ENCODE measurements around the gene ZKSCAN5. TPM values are rescaled to one million over a fixed set of nuclear protein-coding genes. Genes with fewer than 3 reads are reported as not detected.
"Not testable (repeated sequence)": the region's sequence is repeated elsewhere in the genome, so short reads cannot be mapped to it uniquely, and the experiment has no call there.

The ZKSCAN5 gene
- total RNA-seq, 1 donor from 2014 or later, result 15.3 TPM

DNA sequence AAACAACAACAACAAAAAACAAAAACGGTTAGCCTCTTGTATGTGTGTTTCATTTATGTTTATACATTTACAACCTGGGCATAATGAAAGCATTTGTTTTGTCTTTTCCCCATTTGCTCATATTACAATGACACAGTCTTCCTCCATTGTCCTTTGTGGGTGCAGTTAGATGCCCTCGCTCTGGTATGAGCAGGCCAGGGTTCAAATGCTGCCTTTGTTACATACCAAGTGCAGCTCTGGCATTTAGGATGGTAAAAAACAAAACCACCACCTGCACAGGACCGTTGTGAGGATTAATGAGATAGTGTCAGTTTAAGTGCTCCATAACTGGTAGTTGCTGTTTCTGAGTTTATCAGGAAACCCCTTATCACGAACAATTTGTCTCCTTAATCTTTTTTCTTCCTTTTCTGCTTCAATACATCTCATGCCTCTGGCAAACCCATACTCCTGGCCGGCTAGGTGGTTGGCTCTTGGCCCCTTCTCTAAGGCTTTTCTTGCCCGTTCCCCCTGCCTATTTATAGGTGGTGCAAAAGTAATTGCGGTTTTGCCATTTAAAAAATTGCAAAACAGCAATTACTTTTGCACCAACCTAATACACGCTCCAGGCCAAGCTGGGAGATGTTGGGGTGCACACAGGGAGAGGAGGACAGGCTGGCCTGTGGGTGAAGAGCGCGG, 75.0 kb downstream of the ZKSCAN5 start:
- peaks cover 6% of the 10 kb centered on the region for H3K27me3 Mint-ChIP-seq (ENCODE audit: low read depth, unreplicated experiment)
- no peaks in the 10 kb centered on the region for H3K9me3 Mint-ChIP-seq (ENCODE audit: unreplicated experiment)
- no peak overlapping the region for H3K27ac Mint-ChIP-seq (ENCODE audit: unreplicated experiment)
- Histone ChIP-seq H2AFZ (ENCODE audit: low read depth, low read length) (peak overlapping the region; percentile 90), H3K36me3 (ENCODE audit: insufficient read depth, low read length) (peaks cover 6% of the 10 kb centered on the region), H4K20me1 (ENCODE audit: insufficient read depth, low read length) (peaks cover 3% of the 10 kb centered on the region), H3K27me3 (ENCODE audit: insufficient read depth, low read length) (no peaks in the 10 kb centered on the region), H3K4me1 (ENCODE audit: insufficient read depth, low read length) (peaks cover 7% of the 10 kb centered on the region), H3K4me3 (ENCODE audit: insufficient read depth, low read depth, low read length) (peak overlapping the region; percentile 68), H3K9ac (ENCODE audit: low read length) (peak overlapping the region; percentile 68), H3K4me2 (ENCODE audit: low read length) (peak overlapping the region; percentile 92), H3K27ac (ENCODE audit: low read depth, low read length) (no peak overlapping the region), H3K9me3 (ENCODE audit: insufficient read depth, low read depth, low read length) (no peaks in the 10 kb centered on the region), H3K79me2 (ENCODE audit: insufficient read depth, low read length) (no peaks in the 10 kb centered on the region)
- TF ChIP-seq, protein P1, sequence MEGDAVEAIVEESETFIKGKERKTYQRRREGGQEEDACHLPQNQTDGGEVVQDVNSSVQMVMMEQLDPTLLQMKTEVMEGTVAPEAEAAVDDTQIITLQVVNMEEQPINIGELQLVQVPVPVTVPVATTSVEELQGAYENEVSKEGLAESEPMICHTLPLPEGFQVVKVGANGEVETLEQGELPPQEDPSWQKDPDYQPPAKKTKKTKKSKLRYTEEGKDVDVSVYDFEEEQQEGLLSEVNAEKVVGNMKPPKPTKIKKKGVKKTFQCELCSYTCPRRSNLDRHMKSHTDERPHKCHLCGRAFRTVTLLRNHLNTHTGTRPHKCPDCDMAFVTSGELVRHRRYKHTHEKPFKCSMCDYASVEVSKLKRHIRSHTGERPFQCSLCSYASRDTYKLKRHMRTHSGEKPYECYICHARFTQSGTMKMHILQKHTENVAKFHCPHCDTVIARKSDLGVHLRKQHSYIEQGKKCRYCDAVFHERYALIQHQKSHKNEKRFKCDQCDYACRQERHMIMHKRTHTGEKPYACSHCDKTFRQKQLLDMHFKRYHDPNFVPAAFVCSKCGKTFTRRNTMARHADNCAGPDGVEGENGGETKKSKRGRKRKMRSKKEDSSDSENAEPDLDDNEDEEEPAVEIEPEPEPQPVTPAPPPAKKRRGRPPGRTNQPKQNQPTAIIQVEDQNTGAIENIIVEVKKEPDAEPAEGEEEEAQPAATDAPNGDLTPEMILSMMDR (IDR thresholded peaks at IDR 0.05; ENCODE audit: insufficient read depth, low read depth, low read length), result no peak
- TF ChIP-seq EZH2 (IDR thresholded peaks at IDR 0.05; ENCODE audit: insufficient read depth, low read length), result no peak
- no peaks in the 10 kb centered on the region for H3K36me3 Mint-ChIP-seq (ENCODE audit: low read depth, unreplicated experiment)
- FAIRE-seq (no peak), DNase-seq (ENCODE audit: low read depth) (no peak)
- H3K4me3 Mint-ChIP-seq (ENCODE audit: unreplicated experiment), result peak overlapping the region; percentile 67
- peaks cover 5% of the 10 kb centered on the region for H3K4me1 Mint-ChIP-seq (ENCODE audit: low read depth, unreplicated experiment)

DNA sequence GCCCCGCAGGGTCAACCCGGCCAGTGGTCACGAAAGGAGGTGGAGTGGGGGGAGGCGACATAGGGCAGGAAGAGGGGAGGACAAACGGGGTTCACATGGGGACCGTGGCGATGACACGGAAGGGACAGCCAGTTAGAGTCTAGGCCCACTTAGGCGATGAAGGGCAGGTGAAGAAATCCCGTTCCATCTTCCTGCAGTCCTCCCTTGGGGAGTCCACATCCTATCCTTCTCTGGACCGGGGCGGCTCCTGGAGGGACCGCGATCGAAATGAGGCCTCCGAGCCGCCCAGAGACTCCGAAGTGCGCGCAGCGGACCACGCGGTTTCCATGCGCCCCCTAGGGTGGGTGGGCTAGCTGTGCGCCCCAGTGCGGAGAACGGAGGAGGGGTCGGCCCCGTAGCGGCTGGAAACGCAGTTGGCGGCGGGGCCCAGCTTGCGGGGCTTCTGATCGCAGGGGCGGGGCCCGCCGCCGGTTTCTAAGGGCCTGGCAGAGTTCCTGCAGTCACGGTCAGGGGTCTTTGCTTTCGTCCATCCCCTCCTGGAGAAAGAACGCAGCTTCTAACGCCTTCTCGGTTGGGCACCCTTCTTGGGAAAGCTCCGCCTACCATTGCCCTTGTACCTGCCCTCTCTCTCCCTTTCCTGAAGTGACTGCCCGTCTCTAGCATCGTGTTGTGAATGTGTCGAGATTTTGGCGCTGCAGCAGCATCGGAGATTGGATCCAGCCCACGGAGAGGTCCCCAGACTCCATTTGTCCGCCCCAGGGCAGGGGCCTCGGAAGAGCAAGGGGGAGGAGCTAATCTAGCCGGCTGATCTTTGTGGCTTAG, 75.7 kb downstream of the ZKSCAN5 start:
- Histone ChIP-seq H2AFZ (ENCODE audit: low read depth, low read length) (peak overlapping the region; percentile 90), H3K4me3 (ENCODE audit: insufficient read depth, low read depth, low read length) (peak overlapping the region; percentile 68), H3K27me3 (ENCODE audit: insufficient read depth, low read length) (no peaks in the 10 kb centered on the region), H3K9ac (ENCODE audit: low read length) (peak overlapping the region; percentile 68), H4K20me1 (ENCODE audit: insufficient read depth, low read length) (peaks cover 3% of the 10 kb centered on the region), H3K27ac (ENCODE audit: low read depth, low read length) (no peak overlapping the region), H3K4me1 (ENCODE audit: insufficient read depth, low read length) (peaks cover 7% of the 10 kb centered on the region), H3K4me2 (ENCODE audit: low read length) (peak overlapping the region; percentile 92), H3K9me3 (ENCODE audit: insufficient read depth, low read depth, low read length) (no peaks in the 10 kb centered on the region), H3K79me2 (ENCODE audit: insufficient read depth, low read length) (no peaks in the 10 kb centered on the region), H3K36me3 (ENCODE audit: insufficient read depth, low read length) (no peaks in the 10 kb centered on the region)
- Mint-ChIP-seq H3K9me3 (ENCODE audit: unreplicated experiment) (no peaks in the 10 kb centered on the region), H3K4me1 (ENCODE audit: low read depth, unreplicated experiment) (peaks cover 5% of the 10 kb centered on the region), H3K36me3 (ENCODE audit: low read depth, unreplicated experiment) (no peaks in the 10 kb centered on the region), H3K27me3 (ENCODE audit: low read depth, unreplicated experiment) (peaks cover 10% of the 10 kb centered on the region), H3K27ac (ENCODE audit: unreplicated experiment) (peak overlapping the region; percentile 62), H3K4me3 (ENCODE audit: unreplicated experiment) (peak overlapping the region; percentile 89)
- TF ChIP-seq EZH2 (IDR thresholded peaks at IDR 0.05; ENCODE audit: insufficient read depth, low read length), result no peak
- TF ChIP-seq, protein P1 (IDR thresholded peaks at IDR 0.05; ENCODE audit: insufficient read depth, low read depth, low read length), result peak; percentile 24
- FAIRE-seq (no peak), DNase-seq (ENCODE audit: low read depth) (peak; percentile 25)

GRCh38 chr7:99580778-99581332, 76.4 kb downstream of the ZKSCAN5 start:
- H3K4me3 Mint-ChIP-seq (ENCODE audit: unreplicated experiment), result peak overlapping the region; percentile 89
- not testable (repeated sequence) for DNase-seq (ENCODE audit: low read depth); H3K27me3 ChIP-seq (ENCODE audit: insufficient read depth, low read length); H3K9me3 Mint-ChIP-seq (ENCODE audit: unreplicated experiment); H3K36me3 ChIP-seq (ENCODE audit: insufficient read depth, low read length); H3K36me3 Mint-ChIP-seq (ENCODE audit: low read depth, unreplicated experiment); H3K79me2 ChIP-seq (ENCODE audit: insufficient read depth, low read length); H3K4me1 Mint-ChIP-seq (ENCODE audit: low read depth, unreplicated experiment); H3K9me3 ChIP-seq (ENCODE audit: insufficient read depth, low read depth, low read length); H3K27ac ChIP-seq (ENCODE audit: low read depth, low read length); H4K20me1 ChIP-seq (ENCODE audit: insufficient read depth, low read length); FAIRE-seq; H3K4me1 ChIP-seq (ENCODE audit: insufficient read depth, low read length)
- Histone ChIP-seq H3K4me3 (ENCODE audit: insufficient read depth, low read depth, low read length) (peak overlapping the region; percentile 68), H3K9ac (ENCODE audit: low read length) (peak overlapping the region; percentile 68), H2AFZ (ENCODE audit: low read depth, low read length) (peak overlapping the region; percentile 90), H3K4me2 (ENCODE audit: low read length) (peak overlapping the region; percentile 92)
- peaks cover 10% of the 10 kb centered on the region for H3K27me3 Mint-ChIP-seq (ENCODE audit: low read depth, unreplicated experiment)
- peak overlapping the region; percentile 62 for H3K27ac Mint-ChIP-seq (ENCODE audit: unreplicated experiment)

All from astrocyte (in vitro differentiated cells and primary cell).